HG02852 (cell line): ENCODE measurements around the gene COG5.
"Not testable (repeated sequence)": the region's sequence is repeated elsewhere in the genome, so short reads cannot be mapped to it uniquely, and the experiment has no call there.

Experiments used
- ATAC-seq: cut with Tn5 transposase; IDR thresholded peaks from one replicate; pipeline ENCODE4 v1.9.1; 2021; ENCODE audit warnings: mild to moderate bottlenecking, moderate library complexity; ENCODE audit not compliant: unreplicated experiment

The COG5 gene

DNA sequence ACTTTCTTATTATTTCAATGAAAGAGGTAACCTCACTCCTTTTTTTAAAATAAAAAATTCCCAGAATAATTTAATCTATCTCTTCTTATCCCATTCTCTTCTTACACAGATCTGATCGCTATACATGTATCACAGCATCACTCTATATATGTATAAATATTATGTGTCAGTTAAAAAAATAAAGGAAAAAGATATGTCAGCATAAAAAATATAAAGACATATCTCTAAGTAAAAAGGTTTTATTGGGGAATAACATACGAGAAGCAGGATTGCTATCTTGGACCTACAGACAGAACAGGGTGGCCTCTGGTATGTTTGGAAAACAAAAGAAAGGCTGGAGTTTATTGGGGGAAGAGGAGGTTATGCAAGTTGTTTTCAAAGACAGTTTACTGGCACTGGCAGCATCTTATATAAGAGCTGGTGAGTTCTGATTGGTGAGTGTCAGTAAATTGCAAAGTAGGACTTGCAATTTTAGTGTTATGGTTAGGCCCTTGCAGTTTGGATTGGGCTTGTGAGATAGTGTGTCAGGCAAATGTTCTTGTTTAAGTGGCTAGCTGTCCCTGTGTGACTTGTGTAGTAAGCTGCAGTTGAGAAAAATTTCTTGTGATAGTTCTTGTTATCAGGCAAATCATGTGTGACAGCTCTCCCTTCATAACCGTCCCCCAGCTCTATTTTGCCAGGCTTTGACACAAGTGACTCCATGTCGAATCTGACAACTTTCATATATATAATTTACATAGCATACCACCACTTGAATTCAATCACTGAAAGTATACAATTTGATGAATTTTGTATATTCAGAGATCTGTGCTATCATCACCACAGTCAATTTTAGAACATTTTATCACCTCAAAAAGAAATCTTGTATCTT is 276.7 kb downstream of the COG5 start:
- ATAC-seq = no peak

DNA sequence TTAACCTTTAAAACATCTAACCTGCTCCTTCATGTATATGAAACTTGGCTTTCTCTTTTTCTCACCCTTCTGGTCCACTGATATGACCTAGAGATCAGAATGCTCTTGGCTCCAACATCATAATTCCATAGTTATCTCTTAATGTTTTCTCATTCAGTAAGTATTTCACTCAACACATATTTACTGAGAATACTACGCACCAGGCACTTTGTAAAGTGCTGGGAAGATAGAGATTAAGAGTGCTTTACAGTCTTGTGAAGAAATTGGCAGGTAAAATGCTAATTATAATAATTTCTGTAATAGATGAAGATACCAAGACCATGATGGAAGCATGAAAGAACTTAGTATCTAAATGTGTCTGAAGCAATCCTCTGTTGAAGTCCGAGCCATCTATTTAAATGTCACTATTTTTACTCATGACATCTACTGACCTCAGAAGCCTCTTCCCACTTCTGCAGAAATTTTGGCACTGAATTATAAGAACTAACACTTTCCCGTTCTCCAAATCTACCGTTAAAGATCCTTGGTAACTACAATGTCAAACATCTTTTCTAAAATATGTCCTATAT is 278.7 kb downstream of the COG5 start:
- ATAC-seq = no peak

DNA sequence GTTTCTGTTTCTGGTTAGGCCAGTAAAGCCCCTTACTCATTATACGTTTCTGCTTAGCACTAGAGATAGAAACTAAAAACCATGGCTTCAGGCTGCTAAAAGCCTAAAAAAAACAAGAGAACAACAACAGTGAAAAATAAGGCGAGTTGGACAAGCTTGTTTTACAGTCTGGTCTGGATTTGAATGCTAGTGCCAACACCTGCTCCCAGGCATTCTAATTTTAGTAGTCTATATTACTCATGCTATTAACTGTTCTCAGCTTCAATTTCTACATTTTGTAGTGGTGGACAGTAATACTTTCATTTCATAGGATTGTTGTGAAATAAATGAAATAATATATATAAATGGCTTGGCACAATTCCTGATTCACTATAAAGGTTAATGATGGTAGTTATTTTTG is 286.4 kb downstream of the COG5 start:
- ATAC-seq = no peak

DNA sequence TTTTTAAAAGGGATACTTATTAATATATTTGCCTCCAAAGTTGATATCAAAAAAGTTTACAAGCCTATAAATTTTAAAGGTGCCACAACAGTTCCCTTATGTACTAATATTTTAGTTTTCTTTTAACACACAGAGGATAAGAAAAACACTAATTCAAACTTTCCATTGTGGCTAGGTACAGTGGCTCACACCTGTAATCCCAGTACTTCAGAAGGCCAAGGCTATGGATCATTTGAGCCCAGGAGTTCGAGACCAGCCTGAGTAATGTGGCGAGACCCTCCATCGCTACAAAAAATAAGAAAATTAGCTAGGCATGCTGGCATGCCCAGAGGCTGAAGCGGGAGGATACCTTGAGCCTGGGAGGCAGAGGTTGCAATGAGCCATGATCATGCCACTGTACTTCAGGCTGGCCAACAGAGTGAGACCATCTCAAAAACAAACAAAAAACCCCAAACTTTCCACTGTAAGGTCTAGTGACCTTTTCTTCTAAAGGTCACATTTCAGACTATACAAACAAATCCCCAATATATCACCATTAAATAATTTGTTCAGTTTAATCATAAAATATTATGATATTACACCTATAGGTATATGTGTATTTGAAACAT is 287.4 kb downstream of the COG5 start:
- ATAC-seq = no peak

DNA sequence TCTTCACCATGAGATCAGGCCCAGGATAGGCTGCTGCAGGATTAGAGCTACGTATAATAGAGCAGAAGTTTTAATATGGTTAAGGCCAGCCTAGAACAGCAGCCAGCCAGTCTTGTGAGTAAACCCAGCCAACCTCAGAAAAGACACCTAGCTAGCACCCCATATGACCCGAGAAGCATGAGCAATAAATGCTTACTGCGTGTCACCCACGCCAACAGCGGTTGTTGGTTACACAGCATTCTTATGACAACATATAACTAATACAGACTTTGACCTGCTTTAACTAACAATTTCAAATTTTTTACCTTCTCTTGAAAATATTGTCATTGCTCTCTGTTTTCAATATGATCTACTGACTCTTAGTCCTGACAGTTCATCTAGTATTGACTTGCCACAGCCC is 289.2 kb downstream of the COG5 start:
- ATAC-seq = no peak

DNA sequence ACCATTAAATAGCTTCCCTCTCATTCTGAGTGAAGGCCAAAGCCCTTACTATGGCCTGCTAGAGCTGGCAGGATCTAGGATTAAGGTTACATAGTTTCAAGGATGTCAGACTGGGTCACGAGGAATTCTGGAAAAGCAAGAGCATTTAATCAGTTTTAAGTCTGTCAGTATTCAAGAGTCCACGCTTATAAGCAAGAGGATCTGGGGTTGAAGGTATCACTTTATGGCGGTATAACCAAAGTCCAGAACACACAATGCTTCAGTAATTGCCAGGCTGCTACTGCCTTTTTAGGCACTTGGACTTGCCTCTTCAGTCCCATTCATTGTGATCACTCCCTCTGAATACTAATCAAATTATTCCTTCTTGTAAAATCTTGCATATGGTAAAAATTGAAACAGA is 293.9 kb downstream of the COG5 start:
- ATAC-seq = no peak

DNA sequence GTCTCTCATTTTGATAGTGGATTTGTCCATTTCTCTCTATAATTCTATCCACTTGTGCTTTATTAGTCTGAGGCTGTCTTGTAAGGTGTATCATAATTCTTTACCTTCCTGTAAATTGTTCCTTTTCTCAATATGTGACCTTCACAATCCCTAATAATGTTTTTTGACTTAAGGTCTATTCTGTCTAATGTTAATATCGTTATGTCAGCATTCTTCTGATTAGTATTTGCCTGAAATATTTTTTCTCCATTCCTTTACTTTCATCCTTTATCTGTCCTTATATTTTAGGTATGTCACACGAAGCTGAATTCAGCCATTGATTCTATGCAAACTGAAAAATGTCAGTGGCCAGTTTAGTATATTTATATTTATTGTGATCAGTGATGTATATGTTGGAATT is 295.1 kb downstream of the COG5 start:
- no peak for ATAC-seq

DNA sequence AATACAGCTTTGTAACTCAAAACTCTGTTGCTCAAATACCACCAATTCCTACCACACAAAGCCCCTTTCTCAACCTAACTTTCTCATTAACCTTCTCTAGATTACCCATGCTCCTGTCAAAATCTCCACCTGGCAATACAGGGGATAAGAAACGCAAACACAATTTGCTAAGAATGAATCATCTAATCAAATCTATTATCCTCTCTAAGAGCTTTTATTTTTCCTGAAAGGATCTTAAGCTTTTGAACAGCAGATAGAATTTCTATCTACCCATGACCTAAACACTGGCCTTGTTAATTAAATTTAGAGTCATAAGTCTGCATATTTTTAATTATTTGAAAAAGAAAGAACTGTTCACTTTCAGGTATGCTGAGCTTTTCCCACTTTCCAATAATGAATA is 296.6 kb downstream of the COG5 start:
- no peak for ATAC-seq

DNA sequence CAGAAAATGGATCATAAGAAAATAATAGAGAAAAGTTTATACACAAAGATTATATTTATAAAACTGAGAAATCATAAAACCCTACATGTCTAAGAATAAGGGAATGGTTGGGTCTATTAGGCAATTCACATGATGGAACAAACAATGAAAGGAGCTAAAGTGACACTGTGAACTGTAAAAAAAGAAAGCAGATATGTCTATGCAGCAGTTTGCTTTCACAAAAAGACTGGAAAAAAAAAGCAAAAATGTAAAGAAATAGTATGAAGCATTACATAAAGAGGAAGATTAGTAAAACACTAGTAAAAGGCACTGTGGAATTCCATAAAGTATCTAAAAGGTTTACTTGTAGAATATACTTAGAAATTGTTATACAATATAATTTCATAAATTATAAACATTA is 299.0 kb downstream of the COG5 start:
- ATAC-seq = no peak

DNA sequence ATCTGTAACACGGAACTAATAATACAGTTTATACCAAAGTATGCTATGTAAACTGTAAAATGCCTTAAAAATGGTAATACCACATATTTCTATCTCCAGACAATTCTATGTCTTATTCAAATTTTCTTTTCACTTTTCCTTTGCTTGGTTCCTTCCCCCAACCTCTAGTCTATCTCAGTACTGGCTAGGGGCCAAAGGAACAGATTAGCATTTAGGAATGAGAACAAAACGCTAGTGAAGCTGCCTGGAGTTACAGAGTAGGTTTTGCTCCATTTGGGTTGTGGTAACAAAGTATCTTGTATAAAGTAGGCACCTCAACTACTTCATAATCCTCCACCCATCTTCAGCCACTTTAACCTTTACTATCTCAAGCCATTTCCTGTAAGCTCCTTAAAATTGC is 300.9 kb downstream of the COG5 start:
- no peak for ATAC-seq

DNA sequence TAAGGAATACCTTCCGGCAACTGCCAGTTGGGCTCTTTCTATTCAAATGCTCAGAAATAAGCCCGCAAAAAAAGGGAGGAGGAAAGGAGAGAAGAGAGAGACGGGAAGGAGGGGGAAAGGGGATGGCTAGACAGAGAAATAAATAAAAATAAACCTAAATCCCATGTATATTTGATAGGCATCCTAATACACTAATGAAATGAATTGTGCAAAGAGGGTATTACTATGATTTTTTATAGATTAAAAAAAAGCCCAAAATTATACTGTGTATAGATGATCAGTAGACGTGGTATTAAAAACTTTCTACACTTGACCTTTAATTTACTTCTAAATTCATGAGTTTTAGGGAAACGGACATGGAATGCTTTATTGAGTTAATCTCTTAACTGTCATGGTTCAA is 305.0 kb downstream of the COG5 start:
- ATAC-seq = no peak

DNA sequence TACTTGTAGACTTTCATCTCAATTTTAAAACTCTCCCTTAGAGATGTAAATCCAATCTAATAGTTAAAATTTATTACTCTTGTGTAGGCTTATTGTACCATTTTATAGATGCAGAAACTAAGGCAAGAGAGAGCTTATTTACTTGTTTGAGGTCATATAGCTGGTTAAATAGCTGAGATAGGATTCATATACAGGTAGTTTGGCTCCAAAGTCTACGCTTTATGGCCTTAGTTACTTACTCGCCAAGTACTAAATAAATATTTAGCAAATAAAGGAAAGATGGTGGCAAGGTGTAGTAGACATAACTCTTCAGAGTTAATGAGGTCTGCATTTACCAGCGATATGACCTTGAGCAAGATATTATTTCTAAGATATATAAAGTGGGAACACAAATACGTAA is 308.1 kb downstream of the COG5 start:
- ATAC-seq = no peak

DNA sequence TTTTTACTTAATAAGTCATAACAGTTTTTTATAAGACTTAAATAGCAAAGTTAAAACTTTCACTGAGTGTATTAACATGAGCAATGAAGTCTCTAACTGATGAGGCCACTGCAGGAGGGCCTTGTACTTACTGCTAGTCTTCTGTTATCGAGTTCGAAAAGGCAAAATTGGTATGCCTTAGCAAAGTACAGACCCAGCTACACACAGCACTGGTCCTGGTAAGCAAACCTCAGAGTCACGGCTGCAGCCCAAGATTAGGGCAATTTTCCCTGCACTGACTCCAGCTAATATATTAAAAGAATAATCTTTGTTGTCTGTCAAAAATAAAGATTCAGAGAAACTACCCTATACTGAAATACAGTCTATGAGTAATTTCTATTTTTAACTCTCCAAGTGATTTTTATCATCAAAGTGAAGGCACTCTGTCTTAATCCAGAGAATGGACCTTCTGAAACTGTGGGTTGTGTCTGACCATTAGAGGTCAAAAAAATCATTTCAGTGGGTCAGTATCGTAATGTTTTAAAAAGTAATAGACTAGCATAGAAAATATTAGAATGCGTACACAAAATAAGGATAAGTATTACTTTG is 309.2 kb downstream of the COG5 start:
- no peak for ATAC-seq

DNA sequence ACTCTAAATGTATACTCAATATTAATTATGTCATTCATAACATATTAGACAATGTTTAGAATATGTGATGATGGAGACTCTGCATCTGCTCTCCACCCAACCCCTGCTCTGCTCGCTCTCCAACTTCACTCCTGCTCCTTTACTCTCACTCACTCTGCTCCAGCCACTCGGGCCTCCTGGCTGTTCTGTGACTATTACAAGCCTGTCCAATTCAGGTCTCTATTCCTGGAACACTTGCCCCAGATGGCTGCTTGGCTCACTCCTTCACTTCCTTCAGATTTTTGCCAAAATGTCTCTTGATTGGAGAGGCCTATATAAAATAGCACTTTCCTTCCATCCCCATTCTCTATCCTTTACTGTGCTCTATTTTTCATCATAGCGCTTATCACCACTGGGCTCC is 310.1 kb downstream of the COG5 start:
- ATAC-seq = no peak

DNA sequence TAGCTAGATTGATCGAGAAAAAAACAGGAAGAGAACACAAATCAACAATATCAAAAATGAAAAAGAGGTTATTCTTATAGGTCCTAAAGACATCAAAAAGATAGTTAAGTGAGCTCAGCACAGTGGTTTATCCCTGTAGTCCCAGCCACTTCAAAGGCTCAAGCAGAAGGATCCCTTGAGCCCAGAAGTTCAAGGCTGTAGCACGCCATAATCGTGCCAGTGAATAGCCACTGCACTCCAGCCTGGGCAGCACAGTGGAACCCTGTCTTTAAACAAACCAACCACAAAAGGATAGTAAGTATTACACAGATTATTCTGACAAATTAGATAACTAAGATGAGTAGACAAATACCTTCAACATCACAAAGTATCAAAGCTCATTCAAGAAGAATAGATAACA is 311.8 kb downstream of the COG5 start:
- no peak for ATAC-seq

DNA sequence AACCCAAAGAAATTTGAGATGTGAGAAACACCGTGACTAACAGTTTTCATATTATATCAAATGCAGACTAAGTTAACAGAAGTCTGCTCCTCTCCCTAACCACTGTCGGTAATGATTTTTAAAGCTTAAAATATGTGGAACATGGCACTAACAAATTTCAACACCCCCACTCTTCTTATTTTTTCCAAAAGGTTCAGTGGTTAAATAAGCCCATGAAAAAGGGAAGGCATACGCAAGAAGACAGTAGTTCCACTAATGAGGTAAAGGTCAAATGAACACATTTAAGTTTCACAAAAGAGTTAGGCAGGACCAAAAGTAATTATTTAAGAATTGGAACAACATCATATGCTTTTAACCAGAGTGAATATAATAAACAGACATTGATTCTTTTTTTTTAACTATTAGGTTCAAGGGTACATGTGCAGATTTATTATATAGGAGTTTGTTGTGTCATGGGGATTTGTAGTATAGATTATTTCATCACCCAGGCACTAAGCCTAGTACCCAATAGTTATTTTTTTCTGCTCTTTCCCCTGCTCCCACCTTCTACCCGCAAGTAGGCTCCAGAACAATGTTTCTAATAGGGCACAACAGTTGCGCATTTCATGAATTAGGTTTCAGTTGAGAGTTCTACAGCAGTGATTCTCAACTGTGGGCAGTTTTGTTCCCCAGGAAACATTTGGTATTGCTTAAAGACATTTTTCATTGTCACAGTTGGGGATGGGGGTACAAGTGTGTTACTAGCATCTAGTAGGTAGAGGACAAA is 315.0 kb downstream of the COG5 start:
- ATAC-seq = no peak

DNA sequence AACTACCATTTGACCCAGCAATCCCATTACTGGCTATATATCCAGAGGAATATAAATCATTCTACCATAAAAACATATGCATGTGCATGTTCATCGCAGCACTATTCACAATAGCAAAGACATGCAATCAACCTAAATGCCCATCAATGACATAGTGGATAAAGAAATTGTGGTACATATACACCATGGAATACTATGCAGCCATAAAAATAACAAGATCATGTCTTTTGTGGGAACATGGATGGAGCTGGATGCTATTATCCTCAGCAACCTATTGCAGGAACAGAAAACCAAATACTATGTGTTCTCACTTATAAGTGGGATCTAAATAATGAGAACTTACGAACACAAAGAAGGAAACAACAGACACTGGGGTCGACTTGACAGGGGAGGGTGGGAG is 316.9 kb downstream of the COG5 start:
- not testable (repeated sequence) for ATAC-seq

DNA sequence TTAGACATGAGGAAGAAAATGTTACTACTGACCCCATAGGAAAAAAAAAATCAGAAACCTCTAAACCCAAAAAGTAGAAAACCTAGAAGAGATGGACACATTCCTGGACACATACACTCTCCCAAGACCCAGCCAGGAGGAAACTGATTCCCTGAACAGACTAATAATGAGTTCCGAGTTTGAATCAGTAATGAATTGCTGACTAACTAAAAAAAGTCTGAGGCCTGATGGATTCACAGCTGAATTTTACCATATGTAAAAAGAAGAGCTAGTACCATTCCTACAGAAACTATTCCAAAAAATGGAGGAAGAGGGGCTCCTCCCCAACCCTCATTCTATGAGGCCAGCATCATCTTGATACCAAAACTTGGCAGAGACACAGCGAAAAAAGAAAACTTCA is 319.1 kb downstream of the COG5 start:
- no peak for ATAC-seq

DNA sequence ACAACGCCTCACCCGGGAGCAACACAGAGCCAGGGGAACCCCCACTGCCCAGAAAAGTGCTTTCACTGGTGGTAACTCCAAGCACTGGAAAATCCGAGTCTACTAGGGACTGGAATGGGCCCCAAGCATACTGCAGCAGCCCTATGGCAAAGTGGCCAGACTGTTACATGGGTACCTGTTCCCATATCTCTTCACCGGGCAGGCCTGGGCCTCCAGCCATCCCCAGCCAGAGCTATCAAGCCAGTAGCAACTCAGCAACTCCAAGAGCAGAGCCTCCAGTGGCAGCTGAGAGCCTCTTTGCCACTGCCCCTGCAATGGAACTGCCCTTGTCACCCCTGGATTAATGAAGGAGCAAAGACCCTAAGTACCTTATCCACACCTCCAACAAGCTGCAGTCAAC is 321.5 kb downstream of the COG5 start:
- no peak for ATAC-seq

DNA sequence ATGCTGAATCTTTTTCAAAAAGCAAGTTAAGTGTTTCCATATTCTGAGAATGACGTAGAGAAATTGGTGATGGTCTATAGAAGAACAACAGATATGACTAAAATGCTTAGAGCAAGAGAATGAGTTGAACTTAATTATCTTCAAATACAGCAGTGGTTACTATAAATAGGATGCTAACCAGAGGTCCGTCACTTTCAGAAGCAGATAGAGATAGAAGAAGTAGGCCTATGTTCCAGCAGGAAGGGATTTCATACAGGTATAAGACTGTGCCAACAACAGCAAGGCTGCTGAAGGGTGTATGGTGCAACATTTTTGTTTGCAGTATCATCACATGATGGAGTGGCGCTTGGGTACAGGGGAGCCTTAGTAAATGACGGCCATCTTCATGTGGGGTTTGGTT is 326.3 kb downstream of the COG5 start:
- no peak for ATAC-seq

DNA sequence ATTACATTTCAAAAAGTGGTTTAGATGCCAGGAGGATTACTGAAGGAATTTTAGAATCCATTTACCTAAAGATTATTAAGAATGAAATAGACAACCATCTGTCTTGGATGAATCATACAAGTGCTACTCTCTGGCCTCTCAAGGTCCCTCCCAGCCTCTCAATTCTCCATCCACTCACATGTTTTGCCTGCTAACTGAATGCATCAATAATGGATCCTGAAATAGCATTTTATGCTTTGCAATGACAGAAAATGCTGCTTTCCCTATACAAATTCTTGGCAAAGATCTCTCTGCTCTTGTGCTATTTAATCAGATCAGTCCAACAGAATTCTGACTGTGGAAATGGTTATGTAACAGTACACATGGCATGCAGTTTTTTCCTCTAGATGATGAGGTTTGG is 326.9 kb downstream of the COG5 start:
- ATAC-seq = no peak
